Esophagus muscularis mucosa (tissue), 4 donors: ENCODE results near the gene FAM237B. TPM values are rescaled to one million over a fixed set of nuclear protein-coding genes. Genes with fewer than 3 reads are reported as not detected.
"Not testable (repeated sequence)": the region's sequence is repeated elsewhere in the genome, so short reads cannot be mapped to it uniquely, and the experiment has no call there.

Experiments used
- DNase-seq: peaks from one replicate; pipeline ENCODE4 v3.0.0-alpha.2; 2017; ENCODE audit errors: extremely low spot score
- H3K27ac ChIP-seq, 4 donors: fragments of 200-600 bp; sonication (generic); replicated peaks in 1 of 4; 1 replicate in 3 of 4; 2 replicates in 1 of 4; pipeline ENCODE4 v1.5.1; 2016 to 2019; ENCODE audit warnings: mild to moderate bottlenecking in 1 of 4
- H3K27me3 ChIP-seq, 4 donors: fragments of 200-600 bp; sonication (generic); one replicate each; pipeline versions ENCODE4 v1.5.1 to v1.6.0; 2016 to 2019
- H3K36me3 ChIP-seq, 4 donors: fragments of 200-600 bp; sonication (generic); one replicate each; pipeline ENCODE4 v1.5.1; 2016 to 2019
- H3K4me1 ChIP-seq, 4 donors: fragments of 200-600 bp; sonication (generic); one replicate each; pipeline ENCODE4 v1.5.1; 2016 to 2019
- H3K4me3 ChIP-seq, 4 donors: fragments of 200-600 bp; sonication (generic); 1 replicate in 2 of 4; 2 replicates in 2 of 4; pipeline ENCODE4 v1.5.1; 2016 to 2019; ENCODE audit warnings: mild to moderate bottlenecking in 4 of 4, moderate library complexity in 1 of 4
- H3K9me3 ChIP-seq, 4 donors: fragments of 200-600 bp; sonication (generic); 1 replicate in 3 of 4; 2 replicates in 1 of 4; pipeline ENCODE4 v1.5.1; 2016 to 2019
- CTCF ChIP-seq, 3 experiments: fragments of 200-600 bp in 2 of 3; fragments of 450-650 bp in 1 of 3; sonication (generic) in 2 of 3; IDR thresholded peaks; one replicate each; pipeline ENCODE4 v1.5.1; 2017 to 2019; ENCODE audit warnings: antibody characterized with exemption in 3 of 3, mild to moderate bottlenecking in 2 of 3, moderate library complexity in 1 of 3
- EP300 ChIP-seq: sonication (generic); formaldehyde crosslinking; IDR thresholded peaks from one replicate; pipeline ENCODE4 v1.6.1; 2017; ENCODE audit warnings: antibody characterized with exemption
- POLR2A ChIP-seq: fragments of 450-650 bp; IDR thresholded peaks from one replicate; pipeline ENCODE4 v1.6.1; 2017; ENCODE audit warnings: antibody characterized with exemption, moderate library complexity, mild to moderate bottlenecking, low read depth
- POLR2AphosphoS5 ChIP-seq, 2 donors: sonication (generic); formaldehyde crosslinking; IDR thresholded peaks; one replicate each; pipeline ENCODE4 v1.6.1; 2017; ENCODE audit warnings: antibody characterized with exemption in 2 of 2
- WGBS: methylation state at CpG from one replicate; pipeline ENCODE4 v1.1.5; 2018; 5-methylcytosine and 5-hydroxymethylcytosine counted together
- intact Hi-C: fragments of 100-400 bp; cut with DNase I; formaldehyde crosslinking; loops from one replicate; pipeline ENCODE4 v1.15.1; 2023
- total RNA-seq, 4 donors: library from RNA; depleted of rRNA; stranded (reverse); fragments of >200 nt; gene quantifications; one replicate each; pipeline versions ENCODE4 v1.1.0 to v1.2.1, GENCODE V29; 2016

Gene FAM237B
- total RNA-seq, 4 donors from 2014 or later: not detected

GRCh38 chr7:90346336-90347125 is 25.4 kb upstream of the FAM237B start, which contains the start of gene GTPBP10:
TSS of gene GTPBP10 (plus strand) at chr7:90346716. CDS start at chr7:90346742, 26 bp downstream.
- Histone ChIP-seq H3K27ac (peak within 1 kb of the TSS; percentile 83 to 88 (median 85)), H3K36me3 (no peaks in the 10 kb centered on the region), H3K4me1 (peaks cover 9 to 21% (median 18%) of the 10 kb centered on the region in 4 donors), H3K9me3 (no peaks in the 10 kb centered on the region), H3K27me3 (no peaks in the 10 kb centered on the region), H3K4me3 (peak within 1 kb of the TSS; percentile 67 to 84 (median 78))
- intact Hi-C loops: loop anchor here (5.0 kb wide), 1 partner anchor 56 kb away; the partner anchor contains the start of gene CLDN12
- WGBS: 0% methylated on average over 16 of the region's 37 CpGs
- TF ChIP-seq CTCF (IDR thresholded peaks at IDR 0.05) (peak; percentile 62 to 85 (median 79)), POLR2AphosphoS5 (IDR thresholded peaks at IDR 0.05) (peak; percentile 91 to 97), EP300 (no peak), POLR2A (no peak)
- peak; percentile 97 for DNase-seq

GRCh38 chr7:90345595-90346335 is 24.7 kb upstream of the FAM237B start:
- Histone ChIP-seq H3K4me1 (peaks cover 9 to 21% (median 18%) of the 10 kb centered on the region in 4 donors), H3K4me3 (peak overlapping the region; percentile 67 to 84 (median 78)), H3K36me3 (no peaks in the 10 kb centered on the region), H3K27me3 (no peaks in the 10 kb centered on the region), H3K9me3 (no peaks in the 10 kb centered on the region), H3K27ac (peak overlapping the region; percentile 83 to 88 (median 85))
- intact Hi-C loops: loop anchor here (5.0 kb wide), 1 partner anchor 57 kb away; the partner anchor contains the start of gene CLDN12
- 8% methylated on average over 18 of the region's 18 CpGs for WGBS
- TF ChIP-seq EP300 (no peak), CTCF (IDR thresholded peaks at IDR 0.05) (no peak), POLR2A (no peak), POLR2AphosphoS5 (IDR thresholded peaks at IDR 0.05) (no peak)
- DNase-seq: no peak

- Histone ChIP-seq H3K9me3 (no peaks in the 10 kb centered on the region), H3K4me1 (peaks cover 9 to 21% (median 18%) of the 10 kb centered on the region in 4 donors), H3K36me3 (no peaks in the 10 kb centered on the region), H3K27me3 (no peaks in the 10 kb centered on the region), H3K27ac (peak overlapping the region in 1 of 4 donors; percentile 88), H3K4me3 (peak overlapping the region in 2 of 4 donors; percentile 73 to 84)
- intact Hi-C loops: loop anchor here (5.0 kb wide), 1 partner anchor 57 kb away; the partner anchor contains the start of gene CLDN12
- DNase-seq: no peak
- TF ChIP-seq POLR2AphosphoS5 (IDR thresholded peaks at IDR 0.05): no peak
Measured at GRCh38 chr7:90345016-90345415, 23.9 kb upstream of the FAM237B start.

GRCh38 chr7:90337106-90337505 is 16.0 kb upstream of the FAM237B start:
- Histone ChIP-seq H3K36me3 (no peaks in the 10 kb centered on the region), H3K4me1 (no peaks in the 10 kb centered on the region), H3K27me3 (peaks cover 0 to 18% (median 0%) of the 10 kb centered on the region in 4 donors), H3K9me3 (no peaks in the 10 kb centered on the region), H3K4me3 (no peak overlapping the region), H3K27ac (no peak overlapping the region)
- intact Hi-C loops: no loop called here
- no peak for DNase-seq
- TF ChIP-seq POLR2A (no peak), CTCF (IDR thresholded peaks at IDR 0.05) (no peak), EP300 (no peak), POLR2AphosphoS5 (IDR thresholded peaks at IDR 0.05) (no peak)

GRCh38 chr7:90334926-90335325 is 13.8 kb upstream of the FAM237B start:
- H3K4me3 ChIP-seq, H3K4me1 ChIP-seq, intact Hi-C loops, DNase-seq, H3K9me3 ChIP-seq, H3K27ac ChIP-seq, H3K36me3 ChIP-seq: not testable (repeated sequence)
- 100% methylated on average over 2 of the region's 2 CpGs for WGBS
- peaks cover 0 to 18% (median 0%) of the 10 kb centered on the region in 4 donors for H3K27me3 ChIP-seq
